ENCODE measurements around the gene RTF1.
"Not testable (repeated sequence)": the region's sequence is repeated elsewhere in the genome, so short reads cannot be mapped to it uniquely, and the experiment has no call there.

The RTF1 gene

DNA sequence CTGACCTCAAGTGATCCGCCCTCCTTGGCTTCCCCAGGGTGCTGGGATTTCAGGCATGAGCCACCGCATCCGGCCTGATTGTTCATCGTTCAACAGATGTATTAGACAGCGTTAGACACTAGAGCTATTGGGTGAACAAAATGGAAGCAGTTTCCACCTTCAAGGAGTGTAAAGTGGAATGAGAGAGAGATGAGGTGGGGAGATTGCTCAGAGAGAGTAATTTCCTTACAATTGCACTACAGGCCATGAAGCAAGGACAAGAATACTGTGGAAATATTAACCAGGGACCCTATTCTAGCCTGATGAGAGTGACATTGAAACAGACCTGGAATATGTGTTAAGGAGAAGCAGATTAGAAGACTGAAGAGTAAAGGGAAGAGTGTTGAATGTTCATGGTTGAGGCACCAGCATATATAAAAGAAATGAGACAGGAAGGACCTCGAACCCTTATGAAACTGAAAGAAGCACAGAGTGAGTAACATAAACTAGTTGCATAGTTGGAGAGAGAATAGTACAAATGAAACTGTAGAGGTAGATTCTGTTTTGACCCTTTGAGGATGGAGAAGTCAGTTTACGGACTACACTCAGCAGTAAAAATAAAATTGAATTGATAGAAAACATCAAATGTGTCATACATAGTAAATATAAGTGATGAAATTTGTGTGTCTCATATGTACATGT is 7.2 kb downstream of the RTF1 start:
- Mint-ChIP-seq H3K4me3 (peak overlapping the region; percentile 2), H3K27me3 (no peaks in the 10 kb centered on the region), H3K9me3 (no peaks in the 10 kb centered on the region), H3K4me1 (ENCODE audit: low read depth) (peaks cover 39% of the 10 kb centered on the region), H3K27ac (peak overlapping the region; percentile 74), H3K36me3 (ENCODE audit: low read depth) (peaks cover 7% of the 10 kb centered on the region)

- H3K4me1 Mint-ChIP-seq (ENCODE audit: low read depth), result peaks cover 42% of the 10 kb centered on the region
- no peaks in the 10 kb centered on the region for H3K9me3 Mint-ChIP-seq
- H3K4me3 Mint-ChIP-seq, result no peak overlapping the region
- no peak overlapping the region for H3K27ac Mint-ChIP-seq
- H3K27me3 Mint-ChIP-seq, result no peaks in the 10 kb centered on the region
- H3K36me3 Mint-ChIP-seq (ENCODE audit: low read depth), result peaks cover 7% of the 10 kb centered on the region
These were observed 7.9 kb downstream of the RTF1 start for GRCh38 chr15:41424809-41425208.

DNA sequence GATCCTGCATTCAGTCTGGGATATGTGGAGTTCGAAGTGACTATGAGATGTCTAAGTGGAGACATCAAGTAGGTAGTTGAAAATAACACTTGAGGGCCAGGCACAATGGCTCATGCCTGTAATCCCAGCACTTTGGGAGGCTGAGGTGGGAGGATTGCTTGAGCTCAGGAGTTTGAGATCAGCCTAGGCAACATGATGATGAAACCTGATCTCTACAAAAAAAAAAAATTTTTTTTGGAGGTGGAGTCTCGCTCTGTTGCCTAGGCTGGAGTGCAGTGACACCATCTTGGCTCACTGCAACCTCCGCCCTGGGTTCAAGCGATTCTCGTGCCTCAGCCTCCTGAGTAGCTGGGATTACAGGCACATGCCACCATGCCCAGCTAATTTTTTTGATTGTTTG is 9.0 kb downstream of the RTF1 start:
- H3K36me3 Mint-ChIP-seq (ENCODE audit: low read depth); H3K9me3 Mint-ChIP-seq; H3K4me3 Mint-ChIP-seq; H3K27ac Mint-ChIP-seq; H3K27me3 Mint-ChIP-seq: not testable (repeated sequence)
- H3K4me1 Mint-ChIP-seq (ENCODE audit: low read depth), result peaks cover 36% of the 10 kb centered on the region

DNA sequence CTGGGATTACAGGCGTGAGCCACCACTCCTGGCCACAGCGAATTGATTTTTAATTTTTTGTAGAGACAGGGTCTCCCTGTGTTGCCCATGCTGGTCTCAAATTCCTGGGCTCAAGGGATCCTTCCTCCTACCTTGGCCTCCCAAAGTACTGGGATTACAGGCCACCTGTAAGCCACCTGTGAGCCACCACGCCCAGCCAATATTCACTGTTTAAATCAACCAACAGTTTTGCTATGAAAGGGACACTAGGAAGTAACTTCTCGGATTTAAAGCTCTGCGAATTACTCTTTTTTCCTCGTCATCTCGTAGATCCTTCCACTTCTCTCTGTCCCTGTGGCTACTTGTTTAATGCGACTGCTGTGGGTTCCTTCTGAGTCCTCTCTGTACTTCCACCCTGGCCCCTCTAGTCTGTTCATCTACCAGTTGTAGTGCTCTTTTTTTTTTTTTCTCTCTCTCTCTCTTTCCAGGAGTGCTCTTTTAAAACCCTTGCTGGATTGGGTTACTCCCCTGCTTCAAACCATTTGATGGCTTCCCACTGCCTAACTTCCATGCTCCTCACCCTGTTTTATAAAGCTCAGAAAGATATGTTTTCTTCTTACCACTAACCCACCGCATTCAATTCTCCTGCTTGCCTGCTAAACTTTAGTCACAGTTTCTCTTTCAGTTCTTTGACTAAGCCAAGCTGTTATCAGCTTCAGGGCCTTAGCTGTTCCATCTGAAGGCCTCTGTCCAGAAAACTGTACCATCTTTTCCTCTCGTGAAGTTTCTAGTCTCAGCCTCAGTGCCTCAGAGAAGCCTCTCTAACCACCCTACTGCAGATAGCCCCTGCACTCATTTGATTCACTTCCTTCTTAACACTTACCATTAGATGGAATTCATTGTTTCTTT is 12.4 kb downstream of the RTF1 start:
- H3K27ac Mint-ChIP-seq, result peak overlapping the region; percentile 82
- H3K36me3 Mint-ChIP-seq (ENCODE audit: low read depth), result peaks cover 8% of the 10 kb centered on the region
- peaks cover 26% of the 10 kb centered on the region for H3K4me1 Mint-ChIP-seq (ENCODE audit: low read depth)
- no peaks in the 10 kb centered on the region for H3K9me3 Mint-ChIP-seq
- peak overlapping the region; percentile 15 for H3K4me3 Mint-ChIP-seq
- H3K27me3 Mint-ChIP-seq, result no peaks in the 10 kb centered on the region

GRCh38 chr15:41435037-41435786 is 18.3 kb downstream of the RTF1 start:
- H3K9me3 Mint-ChIP-seq, result no peaks in the 10 kb centered on the region
- peak overlapping the region; percentile 28 for H3K27ac Mint-ChIP-seq
- no peaks in the 10 kb centered on the region for H3K27me3 Mint-ChIP-seq
- H3K4me1 Mint-ChIP-seq (ENCODE audit: low read depth), result peaks cover 4% of the 10 kb centered on the region
- peaks cover 25% of the 10 kb centered on the region for H3K36me3 Mint-ChIP-seq (ENCODE audit: low read depth)
- H3K4me3 Mint-ChIP-seq, result no peak overlapping the region

GRCh38 chr15:41437448-41437847 is 20.6 kb downstream of the RTF1 start:
- Mint-ChIP-seq H3K27me3 (no peaks in the 10 kb centered on the region), H3K9me3 (no peaks in the 10 kb centered on the region), H3K4me3 (no peak overlapping the region), H3K27ac (no peak overlapping the region), H3K4me1 (ENCODE audit: low read depth) (peaks cover 4% of the 10 kb centered on the region), H3K36me3 (ENCODE audit: low read depth) (peaks cover 28% of the 10 kb centered on the region)

GRCh38 chr15:41438206-41438605 is 21.3 kb downstream of the RTF1 start:
- peaks cover 6% of the 10 kb centered on the region for H3K4me1 Mint-ChIP-seq (ENCODE audit: low read depth)
- no peaks in the 10 kb centered on the region for H3K9me3 Mint-ChIP-seq
- H3K27ac Mint-ChIP-seq, result no peak overlapping the region
- H3K27me3 Mint-ChIP-seq, result no peaks in the 10 kb centered on the region
- H3K4me3 Mint-ChIP-seq, result no peak overlapping the region
- H3K36me3 Mint-ChIP-seq (ENCODE audit: low read depth), result peaks cover 28% of the 10 kb centered on the region

- H3K27me3 Mint-ChIP-seq; H3K27ac Mint-ChIP-seq; H3K4me3 Mint-ChIP-seq; H3K4me1 Mint-ChIP-seq (ENCODE audit: low read depth); H3K9me3 Mint-ChIP-seq: not testable (repeated sequence)
- H3K36me3 Mint-ChIP-seq (ENCODE audit: low read depth), result peaks cover 28% of the 10 kb centered on the region
These were observed 21.9 kb downstream of the RTF1 start for GRCh38 chr15:41438745-41439144.

- H3K4me1 Mint-ChIP-seq (ENCODE audit: low read depth), result peaks cover 5% of the 10 kb centered on the region
- H3K27ac Mint-ChIP-seq, result no peak overlapping the region
- no peak overlapping the region for H3K4me3 Mint-ChIP-seq
- no peaks in the 10 kb centered on the region for H3K27me3 Mint-ChIP-seq
- H3K36me3 Mint-ChIP-seq (ENCODE audit: low read depth), result peaks cover 32% of the 10 kb centered on the region
- no peaks in the 10 kb centered on the region for H3K9me3 Mint-ChIP-seq
These were observed 26.4 kb downstream of the RTF1 start for GRCh38 chr15:41443275-41443674.

GRCh38 chr15:41445399-41445798 is 28.5 kb downstream of the RTF1 start:
- Mint-ChIP-seq H3K27ac (no peak overlapping the region), H3K36me3 (ENCODE audit: low read depth) (peaks cover 27% of the 10 kb centered on the region), H3K4me3 (no peak overlapping the region), H3K27me3 (no peaks in the 10 kb centered on the region), H3K9me3 (no peaks in the 10 kb centered on the region), H3K4me1 (ENCODE audit: low read depth) (peaks cover 5% of the 10 kb centered on the region)

DNA sequence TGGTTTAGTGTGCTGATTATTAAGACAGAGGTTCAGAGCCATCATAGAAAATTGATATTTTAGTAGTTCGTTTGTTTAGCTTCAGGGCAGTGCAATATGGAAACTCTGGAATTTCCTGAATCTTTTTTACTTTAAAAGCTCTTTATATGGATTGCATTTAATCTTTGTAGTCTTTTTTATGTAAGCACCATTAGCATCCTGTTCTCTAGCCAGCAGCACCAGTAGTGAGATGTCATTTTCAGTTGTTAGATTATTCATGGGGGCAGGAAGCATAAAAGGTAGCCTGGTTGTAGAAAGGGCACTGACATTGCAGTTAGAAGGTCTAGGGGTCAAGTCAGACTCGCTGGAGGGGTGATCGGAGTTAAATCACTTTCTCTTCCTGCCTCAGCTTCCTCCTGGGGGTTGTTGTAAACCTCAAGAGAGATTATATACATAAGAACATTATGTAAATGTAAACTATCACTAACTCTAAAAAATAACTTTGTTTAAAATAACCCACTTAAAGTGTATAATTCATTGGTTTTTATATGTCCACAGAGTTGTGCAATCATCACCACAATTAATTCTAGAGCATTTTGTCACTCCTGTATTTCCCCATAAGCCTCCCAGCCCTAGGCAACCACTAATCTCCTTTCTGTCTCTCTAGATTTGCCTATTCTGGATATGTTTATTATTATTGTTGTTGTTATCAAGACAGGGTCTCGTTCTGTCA is 45.3 kb downstream of the RTF1 start:
- Mint-ChIP-seq H3K4me1 (ENCODE audit: low read depth) (no peaks in the 10 kb centered on the region), H3K36me3 (ENCODE audit: low read depth) (peaks cover 49% of the 10 kb centered on the region), H3K27me3 (no peaks in the 10 kb centered on the region), H3K4me3 (no peak overlapping the region), H3K9me3 (no peaks in the 10 kb centered on the region), H3K27ac (no peak overlapping the region)

- Mint-ChIP-seq H3K4me3 (no peak overlapping the region), H3K27ac (no peak overlapping the region), H3K27me3 (no peaks in the 10 kb centered on the region), H3K4me1 (ENCODE audit: low read depth) (no peaks in the 10 kb centered on the region), H3K9me3 (no peaks in the 10 kb centered on the region), H3K36me3 (ENCODE audit: low read depth) (peaks cover 38% of the 10 kb centered on the region)
These were observed 48.1 kb downstream of the RTF1 start for GRCh38 chr15:41464889-41465580.

GRCh38 chr15:41465822-41466421 is 49.0 kb downstream of the RTF1 start:
- Mint-ChIP-seq H3K4me3 (no peak overlapping the region), H3K36me3 (ENCODE audit: low read depth) (peaks cover 45% of the 10 kb centered on the region), H3K4me1 (ENCODE audit: low read depth) (no peaks in the 10 kb centered on the region), H3K27me3 (no peaks in the 10 kb centered on the region), H3K9me3 (no peaks in the 10 kb centered on the region), H3K27ac (no peak overlapping the region)

GRCh38 chr15:41466711-41467110 is 49.8 kb downstream of the RTF1 start:
- no peaks in the 10 kb centered on the region for H3K4me1 Mint-ChIP-seq (ENCODE audit: low read depth)
- no peaks in the 10 kb centered on the region for H3K27me3 Mint-ChIP-seq
- H3K36me3 Mint-ChIP-seq (ENCODE audit: low read depth), result peaks cover 51% of the 10 kb centered on the region
- H3K4me3 Mint-ChIP-seq, result no peak overlapping the region
- H3K9me3 Mint-ChIP-seq, result no peaks in the 10 kb centered on the region
- no peak overlapping the region for H3K27ac Mint-ChIP-seq
